IPS DF 6.9 (cell line): Measurements from ENCODE around the gene MTARC1.

Source experiments
- DNase-seq: peaks from one replicate; pipeline ENCODE4 v3.0.0-alpha.2; 2013; ENCODE audit warnings: low read depth, low spot score
- H3K27ac ChIP-seq: one replicate; pipeline ENCODE4 v1.5.1; 2013; ENCODE audit warnings: low read length, control low read depth
- H3K27me3 ChIP-seq: 2 replicates; pipeline ENCODE4 v1.6.1; 2013; ENCODE audit warnings: mild to moderate bottlenecking, low read length; ENCODE audit not compliant: control insufficient read depth, insufficient read depth
- H3K36me3 ChIP-seq: 2 replicates; pipeline ENCODE4 v1.6.1; 2013; ENCODE audit warnings: low read length; ENCODE audit not compliant: control insufficient read depth, insufficient read depth
- H3K4me1 ChIP-seq: 2 replicates; pipeline ENCODE4 v1.6.1; 2013; ENCODE audit warnings: low read length; ENCODE audit not compliant: control insufficient read depth, insufficient read depth
- H3K4me3 ChIP-seq: 2 replicates; pipeline ENCODE4 v1.5.1; 2013; ENCODE audit warnings: mild to moderate bottlenecking, low read length
- H3K9me3 ChIP-seq: 2 replicates; pipeline ENCODE4 v1.6.1; 2013; ENCODE audit warnings: low read length, inconsistent platforms; ENCODE audit not compliant: control insufficient read depth, insufficient read depth
- WGBS: extraction: QIAGEN DNeasy Blood & Tissue Kit; methylation state at CpG from one replicate; pipeline ENCODE4 v1.1.7; 2013; ENCODE audit warnings: mixed read lengths, missing lambda C conversion rate; ENCODE audit not compliant: insufficient read length, insufficient coverage; 5-methylcytosine and 5-hydroxymethylcytosine counted together

The MTARC1 gene

DNA sequence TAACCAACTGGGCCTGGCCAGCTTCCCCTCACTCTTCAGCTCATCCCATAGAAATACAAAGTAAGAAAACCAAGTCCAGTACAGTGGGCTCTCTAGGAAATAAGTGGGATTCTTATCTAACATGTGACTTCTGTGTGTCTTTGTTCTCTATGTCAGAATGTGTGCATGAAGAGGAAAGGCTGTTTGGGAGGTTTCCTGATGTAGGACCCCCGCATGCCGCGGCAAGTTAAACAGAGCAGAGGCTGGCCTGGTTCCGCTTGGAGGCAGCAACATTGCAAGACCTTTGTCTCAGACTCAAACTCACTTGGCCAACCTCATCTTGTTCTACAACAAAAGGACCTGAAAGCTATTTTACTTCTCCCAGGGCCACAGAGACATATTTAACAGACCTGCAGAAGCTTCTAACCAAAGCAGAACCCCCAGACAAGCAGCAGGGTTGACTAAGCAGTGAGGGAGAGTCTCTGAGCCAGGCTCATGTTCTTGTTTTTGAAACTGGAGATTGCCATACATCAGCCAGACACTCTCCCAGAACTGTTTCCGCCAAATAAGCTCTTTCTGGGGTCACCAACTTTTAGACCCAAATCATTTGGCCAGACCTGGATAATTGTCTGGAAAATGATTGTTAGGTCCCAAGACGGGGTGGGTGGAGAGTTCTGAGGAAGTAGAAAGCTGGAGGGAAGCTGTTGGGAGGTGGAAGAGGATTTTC is 32.3 kb upstream of the MTARC1 start:
- Histone ChIP-seq H3K4me1 (no peaks in the 10 kb centered on the region), H3K36me3 (no peaks in the 10 kb centered on the region; the same call in 1 of the 2 replicates), H3K27me3 (no peaks in the 10 kb centered on the region), H3K9me3 (no peaks in the 10 kb centered on the region), H3K27ac (no peak overlapping the region), H3K4me3 (no peak overlapping the region)
- no CpG with 5 or more reads among the region's 6 CpGs for WGBS
- no peak for DNase-seq

- no CpG with 5 or more reads among the region's 4 CpGs for WGBS
- H3K27me3 ChIP-seq: no peaks in the 10 kb centered on the region
- H3K9me3 ChIP-seq: no peaks in the 10 kb centered on the region
- no peak for DNase-seq
- H3K36me3 ChIP-seq: no peaks in the 10 kb centered on the region; the same call in 1 of the 2 replicates
- no peak overlapping the region for H3K27ac ChIP-seq
- H3K4me3 ChIP-seq: no peak overlapping the region
- no peaks in the 10 kb centered on the region for H3K4me1 ChIP-seq
Measured at GRCh38 chr1:220754918-220755295, 31.8 kb upstream of the MTARC1 start.

GRCh38 chr1:220755309-220755708 is 31.4 kb upstream of the MTARC1 start:
- Histone ChIP-seq H3K4me3 (no peak overlapping the region), H3K9me3 (no peaks in the 10 kb centered on the region), H3K27me3 (no peaks in the 10 kb centered on the region), H3K4me1 (no peaks in the 10 kb centered on the region), H3K36me3 (no peaks in the 10 kb centered on the region; the same call in 1 of the 2 replicates), H3K27ac (no peak overlapping the region)
- DNase-seq: no peak
- WGBS: no CpG with 5 or more reads among the region's 6 CpGs

DNA sequence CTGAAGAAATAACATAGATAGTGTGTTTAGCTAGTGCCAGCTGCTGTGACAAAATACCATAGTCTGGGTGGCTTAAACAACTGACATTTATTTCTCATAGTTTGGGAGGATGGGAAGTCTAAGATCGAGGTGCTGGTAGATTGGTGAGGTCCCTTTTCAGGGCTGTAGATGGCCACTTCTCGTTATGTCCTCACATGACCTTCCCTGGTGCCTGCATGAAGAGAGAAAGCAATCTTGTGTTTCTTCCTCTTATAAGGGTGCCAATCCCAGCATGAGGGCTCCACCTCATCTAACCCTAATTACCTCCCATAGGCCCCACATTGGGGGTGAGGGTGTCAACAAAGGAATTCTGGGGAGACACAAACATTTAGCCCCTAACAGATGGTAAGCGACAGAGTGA is 29.3 kb upstream of the MTARC1 start:
- no peaks in the 10 kb centered on the region; the same call in 1 of the 2 replicates for H3K36me3 ChIP-seq
- no peak overlapping the region for H3K27ac ChIP-seq
- no peak for DNase-seq
- H3K9me3 ChIP-seq: no peaks in the 10 kb centered on the region
- no CpG with 5 or more reads among the region's 3 CpGs for WGBS
- H3K27me3 ChIP-seq: no peaks in the 10 kb centered on the region
- H3K4me3 ChIP-seq: no peak overlapping the region
- no peaks in the 10 kb centered on the region for H3K4me1 ChIP-seq

DNA sequence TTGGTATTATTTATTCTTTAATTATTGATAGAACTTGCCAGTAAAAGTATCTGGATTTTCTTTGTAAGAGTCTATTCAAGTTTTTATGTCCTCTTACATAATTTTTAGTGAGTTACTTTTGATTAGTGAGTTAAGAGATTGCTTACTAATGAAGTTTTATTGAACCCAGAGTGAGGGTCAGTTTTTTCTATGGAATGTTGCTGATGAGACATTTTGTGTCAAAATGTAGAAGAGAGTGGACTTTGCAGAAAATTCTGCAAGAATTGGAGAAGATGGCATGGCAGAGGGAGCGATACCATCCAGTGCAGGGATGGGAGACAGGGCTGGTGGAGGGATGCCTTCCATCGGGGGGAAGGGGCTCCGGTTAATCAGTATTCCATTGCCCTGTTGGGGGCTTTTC is 27.6 kb upstream of the MTARC1 start:
- no peaks in the 10 kb centered on the region for H3K4me1 ChIP-seq
- H3K4me3 ChIP-seq: no peak overlapping the region
- H3K27ac ChIP-seq: no peak overlapping the region
- DNase-seq: no peak
- H3K36me3 ChIP-seq: no peaks in the 10 kb centered on the region; the same call in 1 of the 2 replicates
- WGBS: no CpG with 5 or more reads among the region's 3 CpGs
- no peaks in the 10 kb centered on the region for H3K9me3 ChIP-seq
- H3K27me3 ChIP-seq: no peaks in the 10 kb centered on the region

DNA sequence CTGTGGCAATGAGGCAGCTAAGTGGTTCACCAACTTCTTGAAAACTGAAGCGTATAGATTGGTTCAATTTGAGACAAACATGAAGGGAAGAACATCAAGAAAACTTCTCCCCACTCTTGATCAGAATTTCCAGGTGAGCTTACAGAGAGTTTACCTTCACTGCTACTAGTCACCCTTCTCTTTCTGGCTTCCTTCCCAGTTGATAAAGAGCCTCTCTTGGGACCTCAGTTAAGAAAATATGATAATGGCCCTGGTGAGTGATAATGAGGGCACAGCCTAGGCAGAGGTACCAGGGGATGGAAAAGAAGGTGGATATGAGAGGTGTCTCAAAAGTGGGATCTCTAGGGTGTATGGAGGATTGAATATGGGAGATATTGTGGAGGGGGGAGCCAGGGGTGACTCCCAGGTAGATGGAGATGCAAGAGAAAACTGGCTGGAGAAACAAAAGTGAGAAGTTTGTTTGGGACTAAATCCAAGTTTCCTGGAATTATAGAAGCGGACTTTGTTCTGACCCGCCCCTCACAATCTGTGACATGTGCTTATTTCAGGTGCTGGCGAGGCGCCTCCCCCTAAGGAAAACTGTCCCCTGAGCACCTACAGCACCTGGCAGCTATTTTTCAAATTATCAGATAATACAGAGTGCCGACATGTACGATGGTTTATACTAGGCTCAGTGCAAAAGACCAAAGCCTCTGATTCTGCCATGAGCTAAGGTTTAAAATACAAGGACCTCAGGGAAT is 24.9 kb upstream of the MTARC1 start:
- no peak for DNase-seq
- Histone ChIP-seq H3K4me1 (no peaks in the 10 kb centered on the region), H3K27ac (no peak overlapping the region), H3K9me3 (no peaks in the 10 kb centered on the region), H3K4me3 (no peak overlapping the region), H3K36me3 (no peaks in the 10 kb centered on the region), H3K27me3 (no peaks in the 10 kb centered on the region)
- no CpG with 5 or more reads among the region's 7 CpGs for WGBS

DNA sequence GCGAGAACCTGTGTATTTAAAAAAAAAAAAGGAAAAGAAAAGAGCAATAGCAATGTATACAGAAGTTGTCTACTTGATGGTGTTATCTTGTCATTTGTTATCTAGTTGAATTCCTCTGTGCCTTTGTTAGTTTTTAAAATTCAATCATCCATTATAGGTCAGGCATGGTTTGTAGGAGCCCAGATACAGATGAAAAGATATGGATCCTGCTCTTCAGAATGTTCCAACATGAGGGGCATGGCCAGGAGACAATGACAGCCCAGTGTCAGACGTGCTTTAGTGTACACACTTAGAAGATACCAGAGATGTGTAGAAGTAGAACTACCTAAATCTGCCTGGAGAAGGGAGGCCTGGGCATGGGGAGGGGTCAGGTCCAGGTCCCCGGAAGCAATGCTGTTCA is 22.0 kb upstream of the MTARC1 start:
- no CpG with 5 or more reads among the region's 3 CpGs for WGBS
- H3K36me3 ChIP-seq: no peaks in the 10 kb centered on the region
- no peak overlapping the region for H3K27ac ChIP-seq
- H3K27me3 ChIP-seq: no peaks in the 10 kb centered on the region
- no peaks in the 10 kb centered on the region for H3K4me1 ChIP-seq
- no peak for DNase-seq
- no peak overlapping the region for H3K4me3 ChIP-seq
- no peaks in the 10 kb centered on the region for H3K9me3 ChIP-seq

DNA sequence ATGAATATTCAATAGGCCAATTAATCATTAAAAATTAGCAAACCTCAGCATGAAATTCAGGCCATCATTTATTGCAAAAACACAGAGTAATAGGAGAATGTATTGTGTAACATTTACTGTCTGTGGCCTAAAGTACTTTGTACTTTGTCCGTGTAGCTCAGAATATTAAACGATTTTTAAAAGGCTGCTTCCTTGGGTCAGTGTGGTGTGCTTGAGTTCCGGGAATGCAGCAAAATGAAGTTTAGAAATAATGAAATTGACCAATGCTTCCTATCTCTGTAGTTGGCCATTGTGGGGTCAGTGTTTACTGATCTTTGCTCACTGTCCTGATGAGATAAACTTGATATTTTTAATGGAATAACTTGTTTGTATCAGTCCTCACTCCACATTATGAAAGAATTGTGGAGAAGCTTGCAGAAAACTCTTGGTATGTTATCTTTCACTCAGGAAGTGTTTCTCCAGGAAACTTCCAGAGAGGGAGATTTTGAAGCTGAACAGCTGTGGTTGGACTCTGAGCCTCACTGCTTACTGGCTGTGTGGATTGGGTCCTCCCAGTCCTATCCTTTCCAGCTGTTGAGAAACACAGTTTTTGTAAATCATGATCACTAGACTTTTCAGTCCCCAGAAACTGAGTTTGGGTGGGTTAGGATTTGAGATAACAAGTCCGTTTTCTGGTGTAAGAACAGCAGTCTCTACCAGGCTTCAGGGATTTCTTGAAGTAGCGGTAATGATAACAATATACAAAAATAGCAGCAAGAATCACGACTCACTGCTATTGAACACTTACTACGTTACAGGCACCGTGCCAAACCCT is 19.2 kb upstream of the MTARC1 start:
- Histone ChIP-seq H3K27ac (no peak overlapping the region), H3K9me3 (no peaks in the 10 kb centered on the region), H3K36me3 (no peaks in the 10 kb centered on the region), H3K4me1 (no peaks in the 10 kb centered on the region), H3K4me3 (no peak overlapping the region), H3K27me3 (no peaks in the 10 kb centered on the region)
- no CpG with 5 or more reads among the region's 8 CpGs for WGBS
- DNase-seq: no peak

- no peak for DNase-seq
- no peaks in the 10 kb centered on the region for H3K4me1 ChIP-seq
- H3K4me3 ChIP-seq: no peak overlapping the region
- no peaks in the 10 kb centered on the region for H3K36me3 ChIP-seq
- H3K27me3 ChIP-seq: no peaks in the 10 kb centered on the region
- H3K9me3 ChIP-seq: no peaks in the 10 kb centered on the region
- H3K27ac ChIP-seq: no peak overlapping the region
- WGBS: no CpG with 5 or more reads among the region's 5 CpGs
Measured at GRCh38 chr1:220768126-220768601, 18.5 kb upstream of the MTARC1 start.

GRCh38 chr1:220769205-220769604 is 17.5 kb upstream of the MTARC1 start:
- no peak overlapping the region for H3K27ac ChIP-seq
- no peaks in the 10 kb centered on the region for H3K9me3 ChIP-seq
- DNase-seq: no peak
- H3K4me3 ChIP-seq: no peak overlapping the region
- no peaks in the 10 kb centered on the region for H3K4me1 ChIP-seq
- no CpG with 5 or more reads among the region's 13 CpGs for WGBS
- no peaks in the 10 kb centered on the region for H3K36me3 ChIP-seq
- no peaks in the 10 kb centered on the region for H3K27me3 ChIP-seq
